GM19438 (cell line): ENCODE results near the gene IL12RB1.
"Not testable (repeated sequence)": the region's sequence is repeated elsewhere in the genome, so short reads cannot be mapped to it uniquely, and the experiment has no call there.

Source experiments
- ATAC-seq: cut with Tn5 transposase; IDR thresholded peaks from one replicate; pipeline ENCODE4 v1.9.1; 2021; ENCODE audit warnings: low read depth; ENCODE audit not compliant: unreplicated experiment

Gene IL12RB1

DNA sequence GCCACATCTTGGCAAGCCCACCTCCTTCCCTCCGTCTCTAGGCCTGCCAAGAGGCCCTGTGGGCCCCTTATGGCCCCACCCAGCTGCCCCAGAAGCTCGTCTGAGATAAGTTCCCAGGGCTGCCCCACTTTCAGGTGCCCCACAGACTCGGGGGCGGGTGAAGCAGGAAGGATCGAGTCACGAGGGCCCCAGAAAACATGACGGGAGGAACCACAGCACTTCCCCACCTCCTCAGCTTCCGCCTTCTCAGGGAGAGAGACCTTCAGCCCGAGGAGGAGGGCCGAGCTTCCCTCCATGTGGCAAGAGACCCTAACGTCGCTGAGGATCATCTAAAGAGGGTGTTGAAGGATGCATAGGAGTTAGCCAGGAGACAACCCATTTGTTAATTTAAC, 4.5 kb upstream of the IL12RB1 start:
- no peak for ATAC-seq

DNA sequence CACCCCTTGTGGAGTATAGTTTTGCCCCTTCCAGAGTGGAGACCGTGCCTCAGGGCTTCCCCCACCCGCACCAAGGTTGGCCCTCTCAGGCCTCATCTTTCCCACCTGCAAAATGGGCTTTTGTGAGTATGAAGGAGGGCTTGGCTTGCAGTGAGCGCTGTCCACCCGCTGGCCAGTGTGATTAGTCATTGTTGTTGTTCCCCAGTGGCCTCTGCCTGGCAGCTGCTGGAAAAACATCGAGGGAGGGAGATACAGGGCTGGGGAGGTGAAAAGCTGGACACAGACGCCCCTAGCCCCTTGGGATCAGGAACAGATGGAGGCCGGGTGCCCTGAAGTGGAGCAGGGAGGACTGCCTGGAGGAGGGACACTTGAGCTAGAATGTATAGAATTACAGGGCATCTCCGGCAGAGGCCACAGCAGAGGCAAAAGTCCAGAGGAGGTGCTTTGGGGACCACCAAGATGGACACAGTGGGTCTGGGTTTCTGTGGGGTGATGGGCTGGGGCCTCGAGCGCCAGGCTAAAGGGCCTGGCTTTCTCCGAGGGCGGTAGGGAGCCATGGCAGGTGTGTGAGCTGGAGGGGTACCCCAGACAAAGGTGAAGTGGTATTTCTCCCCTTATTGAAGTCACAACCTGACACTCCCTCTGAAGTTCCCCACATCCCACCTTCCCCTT, 3.9 kb upstream of the IL12RB1 start:
- no peak for ATAC-seq

- no peak for ATAC-seq
Measured at GRCh38 chr19:18089726-18090125, 3.0 kb upstream of the IL12RB1 start.

DNA sequence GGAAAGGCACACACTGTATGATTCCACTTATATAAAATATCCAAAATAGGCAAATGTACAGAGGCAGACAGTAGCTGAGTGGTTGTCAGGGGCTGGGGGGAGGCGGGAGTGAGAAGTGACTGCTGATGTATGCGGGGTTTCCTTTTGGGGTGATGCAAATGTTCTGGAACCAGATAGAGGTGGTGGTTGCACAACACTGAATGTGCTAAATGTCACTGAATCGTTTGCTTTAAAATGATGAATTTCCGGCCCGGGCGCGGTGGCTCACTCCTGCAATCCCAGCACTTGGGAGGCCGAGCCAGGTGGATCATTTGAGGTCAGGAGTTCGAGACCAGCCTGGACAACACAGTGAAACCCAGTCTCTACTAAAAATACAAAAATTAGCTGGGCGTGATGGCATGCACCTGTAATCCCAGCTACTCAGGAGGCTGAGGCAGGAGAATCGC, 2.4 kb upstream of the IL12RB1 start:
- ATAC-seq: not testable (repeated sequence)

DNA sequence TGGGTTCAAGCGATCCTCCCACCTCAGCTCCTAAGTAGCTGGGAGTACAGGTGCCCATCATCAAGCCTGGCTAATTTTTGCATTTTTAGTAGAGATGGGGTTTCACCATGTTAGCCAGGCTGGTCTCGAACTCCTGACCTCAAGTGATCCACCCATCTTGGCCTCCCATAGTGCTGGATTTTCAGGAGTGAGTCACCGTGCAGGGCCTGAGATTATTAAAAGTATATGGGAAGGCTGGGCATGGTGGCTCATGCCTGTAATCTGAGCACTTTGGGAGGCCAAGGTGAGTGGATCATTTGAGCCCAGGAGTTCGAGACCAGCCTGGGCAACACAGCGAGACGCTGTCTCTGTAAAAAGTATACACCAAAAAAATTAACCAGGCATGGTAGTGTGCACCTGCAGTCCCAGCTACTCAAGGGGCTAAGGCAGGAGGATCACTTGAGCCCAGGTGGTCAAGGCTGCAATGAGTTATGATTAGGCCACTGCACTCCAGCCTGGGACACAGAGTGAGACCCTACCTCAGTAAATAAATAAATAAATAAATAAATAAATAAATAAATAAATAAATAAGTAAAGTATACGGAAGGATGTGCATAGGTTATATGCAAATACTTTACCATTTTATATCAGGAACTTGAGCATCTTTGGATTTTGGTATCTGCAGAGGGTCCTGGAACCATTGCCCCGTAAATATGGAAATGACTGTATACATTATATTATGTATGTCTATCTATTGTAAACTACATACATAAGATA, 854 bp downstream of the IL12RB1 start:
- ATAC-seq: no peak

GRCh38 chr19:18083929-18084684, 2.6 kb downstream of the IL12RB1 start:
- no peak for ATAC-seq

DNA sequence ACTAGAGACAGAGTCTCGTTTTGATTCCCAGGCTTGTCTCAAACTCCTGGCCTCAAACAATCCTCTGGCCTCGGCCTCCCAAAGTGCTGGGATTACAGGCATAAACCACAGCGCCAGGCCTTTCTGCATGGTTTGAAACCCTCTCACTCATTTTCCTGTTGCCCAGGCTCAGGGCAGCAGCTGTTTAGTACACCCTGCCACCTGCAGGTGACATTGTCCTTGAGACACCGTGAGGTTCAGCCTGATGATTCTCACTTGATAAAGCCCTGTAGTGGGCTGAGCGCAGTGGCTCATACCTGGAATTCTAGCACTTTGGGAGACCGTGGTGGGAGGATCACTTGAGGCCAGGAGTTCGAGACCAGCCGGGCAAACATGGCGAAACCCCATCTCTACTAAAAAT, 12.5 kb downstream of the IL12RB1 start:
- ATAC-seq: no peak

DNA sequence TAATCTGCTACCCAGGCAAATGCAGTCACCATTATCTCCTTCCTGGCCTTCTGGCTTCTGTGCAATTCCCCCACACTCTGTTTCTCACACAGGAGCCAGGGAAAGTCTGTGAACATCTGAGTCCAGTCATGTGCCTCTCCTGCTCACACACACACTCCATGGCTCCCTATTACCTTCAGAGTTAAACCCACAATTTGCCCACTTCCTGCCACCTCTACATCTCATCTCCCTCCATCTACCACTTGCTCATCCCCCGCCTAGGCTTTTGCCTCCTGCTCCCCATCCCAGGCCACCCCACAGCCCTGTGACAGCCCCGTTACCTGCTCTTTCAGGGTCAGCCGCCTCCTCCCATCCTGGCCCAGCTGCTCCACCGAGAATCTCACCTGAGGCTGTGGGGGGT, 13.5 kb downstream of the IL12RB1 start:
- ATAC-seq: no peak

DNA sequence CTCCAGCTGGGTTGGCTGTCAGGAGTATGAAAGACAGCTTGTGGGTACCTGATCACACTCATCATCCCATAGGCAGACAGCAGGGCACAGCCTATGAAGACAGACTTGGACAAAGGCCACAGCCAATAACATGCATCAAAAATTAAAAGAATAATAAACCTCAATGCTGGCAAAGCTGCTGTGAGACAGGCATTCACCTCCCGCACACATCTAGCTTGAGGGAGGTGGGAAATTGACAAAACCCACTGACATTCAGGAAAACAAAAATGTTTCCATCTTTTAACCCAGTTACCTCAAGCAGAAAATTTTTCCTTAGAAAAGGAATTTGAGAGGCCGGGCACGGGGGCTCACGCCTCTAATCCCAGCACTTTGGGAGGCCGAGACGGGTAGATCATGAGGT, 14.4 kb downstream of the IL12RB1 start:
- no peak for ATAC-seq

DNA sequence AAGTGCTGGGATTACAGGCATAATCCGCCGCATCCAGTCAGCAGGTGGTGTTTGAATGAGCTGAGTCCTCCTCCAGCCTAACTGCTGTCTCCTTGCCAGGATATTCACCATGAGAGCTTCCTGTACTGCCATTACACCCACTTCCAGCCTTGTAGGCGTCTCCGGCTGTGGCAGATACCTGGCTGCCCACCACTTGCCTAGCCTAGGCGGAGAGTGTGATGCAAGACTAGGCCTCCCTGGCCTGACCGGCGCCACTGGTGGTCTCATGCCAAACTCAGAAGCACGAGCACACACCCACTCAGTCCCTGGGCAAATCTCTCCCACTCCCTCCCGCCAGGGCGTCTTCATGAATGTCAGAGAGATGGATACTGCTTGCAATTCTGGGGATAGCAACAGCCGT, 16.6 kb downstream of the IL12RB1 start:
- ATAC-seq: no peak

- ATAC-seq: no peak
Measured at GRCh38 chr19:18069383-18069782, 17.4 kb downstream of the IL12RB1 start.

DNA sequence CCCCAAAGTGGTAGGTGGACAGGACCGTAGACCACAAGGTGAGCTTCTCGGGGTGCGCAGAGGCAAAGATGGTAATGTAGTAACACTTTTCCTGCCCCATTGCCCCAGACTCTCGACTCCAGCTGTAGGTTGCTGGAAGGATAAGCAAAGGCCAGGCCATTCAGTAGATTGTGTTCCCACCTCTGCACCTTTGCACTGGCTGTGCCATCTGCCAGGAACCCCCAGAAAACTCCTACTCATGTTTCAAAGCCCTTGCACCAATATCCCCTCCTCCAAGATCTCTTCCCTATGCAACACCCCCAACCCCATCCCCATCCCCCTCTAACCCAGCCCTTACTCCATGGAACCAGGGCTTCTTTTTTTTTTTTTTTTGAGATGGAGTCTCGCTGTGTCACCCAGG, 18.3 kb downstream of the IL12RB1 start:
- no peak for ATAC-seq

GRCh38 chr19:18065173-18065495, 21.6 kb downstream of the IL12RB1 start:
- ATAC-seq: no peak

GRCh38 chr19:18063463-18063862, 23.3 kb downstream of the IL12RB1 start:
- no peak for ATAC-seq

- ATAC-seq: no peak
Measured at GRCh38 chr19:18062028-18062427, 24.7 kb downstream of the IL12RB1 start.

DNA sequence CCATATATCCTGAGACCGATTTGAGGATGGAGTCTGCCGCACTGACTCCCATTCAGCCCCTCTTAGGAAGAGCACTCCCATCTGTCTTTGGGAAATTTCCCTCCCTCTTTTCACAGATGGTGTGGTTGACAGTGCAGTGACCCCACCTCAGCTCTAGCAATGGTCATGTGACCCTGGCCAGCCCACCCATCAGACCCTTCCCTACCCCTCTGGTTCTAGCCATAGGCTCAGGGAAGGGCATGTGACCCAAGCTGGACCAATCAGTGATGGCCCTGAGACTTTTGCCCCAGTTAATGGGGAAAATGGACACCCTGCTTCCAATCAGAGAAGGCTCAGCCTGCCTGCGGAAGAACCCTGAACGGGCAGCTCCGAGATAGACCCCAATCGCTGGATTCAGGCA, 26.3 kb downstream of the IL12RB1 start:
- no peak for ATAC-seq

GRCh38 chr19:18059902-18060301, 26.8 kb downstream of the IL12RB1 start:
- no peak for ATAC-seq

- ATAC-seq: no peak
Measured at GRCh38 chr19:18059297-18059696, 27.4 kb downstream of the IL12RB1 start.

- ATAC-seq: no peak
Measured at GRCh38 chr19:18058208-18059009, 28.3 kb downstream of the IL12RB1 start.

- ATAC-seq: no peak
Measured at GRCh38 chr19:18057557-18057956, 29.2 kb downstream of the IL12RB1 start.

DNA sequence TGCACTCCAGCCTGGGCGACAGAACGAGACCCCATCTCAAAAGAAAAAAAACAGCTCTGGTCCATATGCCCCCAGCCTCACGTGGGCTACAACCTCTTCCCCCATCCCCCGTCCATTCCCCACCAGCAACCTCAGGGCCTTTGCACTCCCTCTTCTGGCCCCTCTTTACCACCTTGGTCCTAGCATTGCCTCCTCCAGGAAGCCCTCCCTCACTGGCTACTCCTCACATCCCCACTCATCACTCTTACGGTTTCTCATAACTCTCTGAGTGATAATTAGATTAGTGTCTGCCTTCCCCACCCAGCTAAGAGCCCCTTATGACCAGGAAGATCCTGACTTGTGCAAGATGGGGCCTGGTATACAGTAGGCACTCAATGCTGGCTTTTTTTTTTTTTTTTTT, 30.8 kb downstream of the IL12RB1 start:
- ATAC-seq: no peak
